HepG2 (cell line): ENCODE measurements around the gene ZFPL1. TPM values are rescaled to one million over a fixed set of nuclear protein-coding genes. Genes with fewer than 3 reads are reported as not detected.

Experiments used
- ATAC-seq: fragments of 200-7000 bp; cut with Tn5 transposase; 3 replicates; pipeline ENCODE4 v1.9.1; 2020; ENCODE audit warnings: mild to moderate bottlenecking, moderate library complexity
- BruUV-seq: library from RNA; stranded (reverse); fragments of 400-500 nt; replicated peaks from 2 replicates; lab custom pipeline; 2021; lab: Mats Ljungman, UMichigan
- CTCF ChIA-PET: fragments of 300-600 bp; formaldehyde crosslinking; extraction: SDS; loops from one replicate; lab custom pipeline; 2021; ENCODE audit warnings: low total read pairs, inconsistent platforms, low intra/inter-chr PET ratio; lab: Yijun Ruan, JAX
- POLR2A ChIA-PET: fragments of 350-600 bp; sonication (Branson Sonifier 250); formaldehyde crosslinking; loops from one replicate; lab custom pipeline; 2020; ENCODE audit warnings: antibody characterized with exemption, inconsistent platforms; lab: Yijun Ruan, JAX
- DNase-seq: peaks from one replicate; pipeline ENCODE4 v3.0.0-alpha.2; 2015; ENCODE audit warnings: low spot score
- FAIRE-seq: peaks from 3 replicates; lab custom pipeline; 2011; peaks lifted over from hg19 to GRCh38; lab: Jason Lieb, UNC
- H2AFZ ChIP-seq: one replicate; pipeline ENCODE4 v1.6.1; 2011; ENCODE audit warnings: low read length, inconsistent platforms
- H3K27ac ChIP-seq: fragments of 300-600 bp; 3 replicates; pipeline ENCODE4 v1.8.0; 2011; ENCODE audit warnings: mixed run types, mild to moderate bottlenecking, mixed read lengths, low read length, inconsistent platforms; ENCODE audit not compliant: insufficient read depth; ENCODE audit errors: extremely low read length
- H3K27me3 ChIP-seq, 2 experiments: fragments of 200-600 bp in 1 of 2; 2 replicates in 1 of 2; 3 replicates in 1 of 2; pipeline versions ENCODE4 v1.6.0 to v1.8.0; 2011; ENCODE audit warnings: low read length in 2 of 2, mild to moderate bottlenecking in 2 of 2, moderate library complexity in 2 of 2, inconsistent platforms in 1 of 2; ENCODE audit not compliant: insufficient read depth in 2 of 2, control insufficient read depth in 1 of 2
- H3K36me3 ChIP-seq, 2 experiments: fragments of 200-600 bp in 1 of 2; replicated peaks in 1 of 2; 2 replicates in 1 of 2; 3 replicates in 1 of 2; pipeline versions ENCODE4 v1.5.1 to v1.8.0; 2011; ENCODE audit warnings: low read length in 2 of 2, inconsistent platforms in 1 of 2; ENCODE audit not compliant: insufficient read depth in 2 of 2, control insufficient read depth in 1 of 2
- H3K4me1 ChIP-seq: 2 replicates; pipeline ENCODE4 v1.5.1; 2012; ENCODE audit warnings: low read length, inconsistent platforms; ENCODE audit not compliant: insufficient read depth
- H3K4me2 ChIP-seq: 2 replicates; pipeline ENCODE4 v1.6.0; 2011; ENCODE audit warnings: low read depth, low read length, inconsistent platforms
- H3K4me3 ChIP-seq, 3 experiments: fragments of 200-600 bp in 1 of 3; sonication (generic), shearing (Covaris generic) in 1 of 3; replicated peaks in 1 of 3; 2 replicates each; pipeline ENCODE4 v1.5.1; 2011 to 2016; ENCODE audit warnings: low read length in 3 of 3, inconsistent platforms in 2 of 3, low read depth in 2 of 3, mild to moderate bottlenecking in 2 of 3, control low read depth in 1 of 3, mixed read lengths in 1 of 3; ENCODE audit not compliant: insufficient read depth in 1 of 3
- H3K79me2 ChIP-seq: one replicate; pipeline ENCODE4 v1.6.1; 2011; ENCODE audit warnings: low read length, inconsistent platforms; ENCODE audit not compliant: insufficient read depth
- H3K9ac ChIP-seq: 2 replicates; pipeline ENCODE4 v1.6.0; 2011; ENCODE audit warnings: mild to moderate bottlenecking, low read depth, low read length, inconsistent platforms; ENCODE audit not compliant: insufficient read depth
- H3K9me3 ChIP-seq: 2 replicates; pipeline ENCODE4 v1.5.1; 2012; ENCODE audit warnings: mild to moderate bottlenecking, low read length
- H4K20me1 ChIP-seq: 2 replicates; pipeline ENCODE4 v1.6.0; 2011; ENCODE audit warnings: inconsistent platforms, mild to moderate bottlenecking, low read length, moderate library complexity; ENCODE audit not compliant: insufficient read depth
- MTA1 ChIP-seq: sonication (generic); formaldehyde crosslinking; IDR thresholded peaks from 2 replicates; pipeline ENCODE4 v1.4.0; 2020; ENCODE audit warnings: missing genetic modification reagents, mild to moderate bottlenecking, borderline replicate concordance
- NR2C2 ChIP-seq: sonication (generic); formaldehyde crosslinking; IDR thresholded peaks from 2 replicates; pipeline ENCODE4 v1.4.0; 2020; ENCODE audit warnings: missing genetic modification reagents, mild to moderate bottlenecking, moderate library complexity, borderline replicate concordance
- PHB2 ChIP-seq: fragments of 450-650 bp; IDR thresholded peaks from 2 replicates; pipeline ENCODE4 v1.6.1; 2018; ENCODE audit not compliant: partially characterized antibody
- TCF12 ChIP-seq, 2 experiments: fragments of 450-650 bp in 1 of 2; sonication (generic) in 1 of 2; formaldehyde crosslinking in 1 of 2; IDR thresholded peaks; 2 replicates each; pipeline versions ENCODE4 v1.6.1 to v1.8.0; 2017 to 2022; ENCODE audit warnings: antibody characterized with exemption in 1 of 2, mild to moderate bottlenecking in 1 of 2, missing genetic modification reagents in 1 of 2, moderate library complexity in 1 of 2
- ZBTB20 ChIP-seq: sonication (generic); formaldehyde crosslinking; IDR thresholded peaks from 2 replicates; pipeline ENCODE4 v1.8.1; 2023; ENCODE audit warnings: missing genetic modification reagents, low read depth, mild to moderate bottlenecking, borderline replicate concordance
- ZBTB7A ChIP-seq: sonication (generic); formaldehyde crosslinking; IDR thresholded peaks from 2 replicates; pipeline ENCODE4 v1.8.0; 2022; ENCODE audit warnings: mild to moderate bottlenecking, missing genetic modification reagents
- ZBTB7B ChIP-seq: sonication (generic); formaldehyde crosslinking; IDR thresholded peaks from 2 replicates; pipeline ENCODE4 v1.4.0; 2020; ENCODE audit warnings: missing genetic modification reagents
- ZFP1 ChIP-seq: IDR thresholded peaks from 2 replicates; pipeline ENCODE4 v1.6.1; 2016
- ZIK1 ChIP-seq: sonication (generic); formaldehyde crosslinking; IDR thresholded peaks from 2 replicates; pipeline ENCODE4 v1.5.0; 2020; ENCODE audit warnings: mild to moderate bottlenecking, low read depth, missing genetic modification reagents, borderline replicate concordance
- ZMYM3 ChIP-seq: sonication (generic); formaldehyde crosslinking; IDR thresholded peaks from 2 replicates; pipeline ENCODE4 v1.5.1; 2020; ENCODE audit warnings: mild to moderate bottlenecking, missing genetic modification reagents
- ZNF235 ChIP-seq: sonication (generic); formaldehyde crosslinking; IDR thresholded peaks from 2 replicates; pipeline ENCODE4 v1.8.1; 2023; ENCODE audit warnings: mild to moderate bottlenecking, missing genetic modification reagents, borderline replicate concordance
- ZNF460 ChIP-seq: sonication (generic); formaldehyde crosslinking; IDR thresholded peaks from 2 replicates; pipeline ENCODE4 v1.5.1; 2020; ENCODE audit warnings: missing genetic modification reagents, mild to moderate bottlenecking, borderline replicate concordance
- ZNF501 ChIP-seq: sonication (generic); formaldehyde crosslinking; IDR thresholded peaks from 2 replicates; pipeline ENCODE4 v1.5.1; 2020; ENCODE audit warnings: mild to moderate bottlenecking, moderate library complexity, missing genetic modification reagents
- ZNF644 ChIP-seq: IDR thresholded peaks from 2 replicates; pipeline ENCODE4 v1.6.1; 2016; ENCODE audit warnings: low read depth
- ZNF879 ChIP-seq: sonication (generic); formaldehyde crosslinking; IDR thresholded peaks from 2 replicates; pipeline ENCODE4 v1.8.1; 2023; ENCODE audit warnings: missing genetic modification reagents
- ZSCAN29 ChIP-seq: sonication (generic); formaldehyde crosslinking; conservative IDR thresholded peaks from 2 replicates; pipeline ENCODE4 v1.4.0; 2020; ENCODE audit warnings: mild to moderate bottlenecking, missing genetic modification reagents
- ZZZ3 ChIP-seq: sonication (generic); formaldehyde crosslinking; IDR thresholded peaks from 2 replicates; pipeline ENCODE4 v1.4.0; 2020; ENCODE audit warnings: missing genetic modification reagents, mild to moderate bottlenecking, borderline replicate concordance
- WGBS: methylation state at CpG from one replicate; pipeline ENCODE4 v1.1.6; 2017; ENCODE audit warnings: low lambda C conversion rate; 5-methylcytosine and 5-hydroxymethylcytosine counted together
- in situ Hi-C: cut with HindIII; loops from 2 replicates; pipeline ENCODE4 v1.10.0; 2017; ENCODE audit warnings: low pct_unique_long_range_greater_than_20kb; ENCODE audit not compliant: extremely low pct_ligation_motif_present
- intact Hi-C: fragments of 100-400 bp; cut with micrococcal nuclease; formaldehyde crosslinking; loops from one replicate; pipeline ENCODE4 v1.10.0; 2022; ENCODE audit not compliant: unreplicated experiment
- polyA plus RNA-seq, 8 experiments: library from polyadenylated mRNA; depleted of rRNA in 3 of 8; stranded (reverse) in 7 of 8; unstranded in 1 of 8; fragments of >200 nt; fragmentation: Illumina TruSeq in 4 of 8; extraction: Trizol in 4 of 8; gene quantifications; 2 replicates each; pipeline versions ENCODE4 v1.2.1 to v1.2.3, GENCODE V29; 2011 to 2016; ENCODE audit warnings: low read depth in 4 of 8, missing spikeins in 1 of 8, mixed read lengths in 1 of 8; ENCODE audit not compliant: insufficient read depth in 1 of 8
- total RNA-seq, 5 experiments: library from RNA; depleted of rRNA; stranded (reverse); fragments of >200 nt; fragmentation: Illumina TruSeq; extraction: Trizol; gene quantifications; 2 replicates each; pipeline ENCODE4 v1.2.3, GENCODE V29; 2016; ENCODE audit warnings: low read depth in 1 of 5
- TF ChIP-seq, protein P1 (sequence below): sonication (generic); formaldehyde crosslinking; IDR thresholded peaks from 2 replicates; pipeline ENCODE4 v1.9.0; 2022; ENCODE audit warnings: missing genetic modification reagents, mild to moderate bottlenecking, borderline replicate concordance
- TF ChIP-seq, protein P2 (sequence below): sonication (generic); formaldehyde crosslinking; conservative IDR thresholded peaks from 2 replicates; pipeline ENCODE4 v1.4.0; 2020; ENCODE audit warnings: mild to moderate bottlenecking, missing genetic modification reagents, moderate library complexity

Gene ZFPL1
- total and polyA plus RNA-seq, 2 of the 13 experiments (the other 11 are each of a cell fraction or from before 2014, with no cell fraction given) = 32.2 to 56.0 TPM

DNA sequence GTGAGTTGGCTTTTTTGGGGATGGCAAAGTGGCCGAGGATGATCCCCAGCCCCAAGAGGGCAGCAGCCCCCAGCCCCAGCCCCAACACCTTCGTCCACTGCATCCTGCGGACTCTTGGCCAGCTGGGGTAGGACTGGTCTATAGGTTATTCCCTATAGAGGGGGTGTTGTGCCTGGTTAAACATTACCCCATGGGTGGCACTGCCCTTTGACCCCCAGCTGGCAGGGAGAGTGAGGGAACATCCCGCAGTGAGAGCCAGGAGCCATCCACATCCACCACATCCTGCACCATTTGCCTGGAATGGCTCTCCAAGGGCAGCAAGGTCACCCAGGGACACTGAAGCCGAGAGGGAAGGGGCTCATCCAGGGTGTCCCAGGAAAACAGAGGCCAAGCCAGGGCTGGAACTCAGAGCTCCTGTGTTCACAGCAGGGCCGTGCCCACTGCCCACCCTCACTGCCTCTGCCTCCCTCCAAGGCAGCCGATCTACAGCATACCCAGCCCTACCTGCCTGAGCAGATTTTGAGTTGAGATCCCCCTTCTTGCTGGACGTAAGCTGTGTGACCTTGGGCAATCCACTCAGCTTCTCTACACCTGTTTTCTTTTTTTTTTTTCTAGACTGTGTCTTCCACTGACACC lies 25.5 kb upstream of the ZFPL1 start, which contains the start of gene NAALADL1:
TSS of gene NAALADL1 (minus strand) at position 135 of the 636 bp plus-strand sequence. CDS start at position 103, 32 bp downstream.
- Histone ChIP-seq H3K9ac (peak within 1 kb of the TSS; percentile 42), H3K4me3 (peak within 1 kb of the TSS; percentile 32 to 75 (median 57); a peak in 5 of 6 replicates), H4K20me1 (no peaks in the 10 kb centered on the region), H3K4me1 (peaks cover 66% of the 10 kb centered on the region), H3K27ac (peak within 1 kb of the TSS; percentile 24), H2AFZ (no peak within 1 kb of the TSS), H3K9me3 (no peaks in the 10 kb centered on the region), H3K27me3 (no peaks in the 10 kb centered on the region), H3K36me3 (no peaks in the 10 kb centered on the region), H3K4me2 (peak within 1 kb of the TSS; percentile 82), H3K79me2 (no peaks in the 10 kb centered on the region)
- ChIA-PET CTCF (no interaction called here), POLR2A (interaction anchor here (0.6 to 4.1 kb wide), 11 partner anchors 9 to 112 kb away, joined by 3 to 39 read pairs (median 6); partner anchors contain the start of genes ARL2, FAU, MRPL49 and SAC3D1)
- 14% methylated on average over 3 of the region's 8 CpGs for WGBS
- no TSS peak for BruUV-seq
- intact Hi-C loops (no loop called here), in situ Hi-C loops (no loop called here)
- peak; percentile 49 for DNase-seq
- peak; percentile 57 for FAIRE-seq
- ATAC-seq = peak; percentile 77
- TF ChIP-seq NR2C2 (CRISPR knock-in tag) (peak; percentile 89), ZNF644 (peak; percentile 73; the same call in 1 of the 2 replicates), ZZZ3 (no peak), TCF12 (IDR thresholded peaks at IDR 0.05) (no peak), TCF12 (CRISPR knock-in tag; IDR thresholded peaks at IDR 0.05) (no peak), ZIK1 (peak; percentile 29; the same call in 1 of the 2 replicates), ZNF235 (CRISPR knock-in tag) (no peak), MTA1 (CRISPR knock-in tag) (peak; percentile 41; the same call in 1 of the 2 replicates), ZBTB20 (CRISPR knock-in tag) (peak; percentile 99), ZBTB7A (peak; percentile 40; the same call in 1 of the 2 replicates), PHB2 (no peak), ZNF501 (CRISPR knock-in tag) (no peak), ZSCAN29 (CRISPR knock-in tag) (0 out of 2 replicates have a peak, but pooled peaks have one; percentile 33), ZNF879 (CRISPR knock-in tag) (no peak), ZFP1 (CRISPR knock-in tag) (no peak), ZMYM3 (CRISPR knock-in tag) (peak; percentile 39), ZNF460 (no peak), ZBTB7B (no peak)
- TF ChIP-seq, protein P1, sequence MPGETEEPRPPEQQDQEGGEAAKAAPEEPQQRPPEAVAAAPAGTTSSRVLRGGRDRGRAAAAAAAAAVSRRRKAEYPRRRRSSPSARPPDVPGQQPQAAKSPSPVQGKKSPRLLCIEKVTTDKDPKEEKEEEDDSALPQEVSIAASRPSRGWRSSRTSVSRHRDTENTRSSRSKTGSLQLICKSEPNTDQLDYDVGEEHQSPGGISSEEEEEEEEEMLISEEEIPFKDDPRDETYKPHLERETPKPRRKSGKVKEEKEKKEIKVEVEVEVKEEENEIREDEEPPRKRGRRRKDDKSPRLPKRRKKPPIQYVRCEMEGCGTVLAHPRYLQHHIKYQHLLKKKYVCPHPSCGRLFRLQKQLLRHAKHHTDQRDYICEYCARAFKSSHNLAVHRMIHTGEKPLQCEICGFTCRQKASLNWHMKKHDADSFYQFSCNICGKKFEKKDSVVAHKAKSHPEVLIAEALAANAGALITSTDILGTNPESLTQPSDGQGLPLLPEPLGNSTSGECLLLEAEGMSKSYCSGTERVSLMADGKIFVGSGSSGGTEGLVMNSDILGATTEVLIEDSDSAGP (CRISPR knock-in tag) = peak; percentile 47; the same call in 1 of the 2 replicates
- TF ChIP-seq, protein P2, sequence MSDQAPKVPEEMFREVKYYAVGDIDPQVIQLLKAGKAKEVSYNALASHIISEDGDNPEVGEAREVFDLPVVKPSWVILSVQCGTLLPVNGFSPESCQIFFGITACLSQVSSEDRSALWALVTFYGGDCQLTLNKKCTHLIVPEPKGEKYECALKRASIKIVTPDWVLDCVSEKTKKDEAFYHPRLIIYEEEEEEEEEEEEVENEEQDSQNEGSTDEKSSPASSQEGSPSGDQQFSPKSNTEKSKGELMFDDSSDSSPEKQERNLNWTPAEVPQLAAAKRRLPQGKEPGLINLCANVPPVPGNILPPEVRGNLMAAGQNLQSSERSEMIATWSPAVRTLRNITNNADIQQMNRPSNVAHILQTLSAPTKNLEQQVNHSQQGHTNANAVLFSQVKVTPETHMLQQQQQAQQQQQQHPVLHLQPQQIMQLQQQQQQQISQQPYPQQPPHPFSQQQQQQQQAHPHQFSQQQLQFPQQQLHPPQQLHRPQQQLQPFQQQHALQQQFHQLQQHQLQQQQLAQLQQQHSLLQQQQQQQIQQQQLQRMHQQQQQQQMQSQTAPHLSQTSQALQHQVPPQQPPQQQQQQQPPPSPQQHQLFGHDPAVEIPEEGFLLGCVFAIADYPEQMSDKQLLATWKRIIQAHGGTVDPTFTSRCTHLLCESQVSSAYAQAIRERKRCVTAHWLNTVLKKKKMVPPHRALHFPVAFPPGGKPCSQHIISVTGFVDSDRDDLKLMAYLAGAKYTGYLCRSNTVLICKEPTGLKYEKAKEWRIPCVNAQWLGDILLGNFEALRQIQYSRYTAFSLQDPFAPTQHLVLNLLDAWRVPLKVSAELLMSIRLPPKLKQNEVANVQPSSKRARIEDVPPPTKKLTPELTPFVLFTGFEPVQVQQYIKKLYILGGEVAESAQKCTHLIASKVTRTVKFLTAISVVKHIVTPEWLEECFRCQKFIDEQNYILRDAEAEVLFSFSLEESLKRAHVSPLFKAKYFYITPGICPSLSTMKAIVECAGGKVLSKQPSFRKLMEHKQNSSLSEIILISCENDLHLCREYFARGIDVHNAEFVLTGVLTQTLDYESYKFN = peak; percentile 81; the same call in 1 of the 2 replicates
